GM12878 (cell line): ENCODE measurements around the gene BARHL1. TPM values are rescaled to one million over a fixed set of nuclear protein-coding genes. Genes with fewer than 3 reads are reported as not detected.

Source experiments
- ATAC-seq: fragments of 200-7000 bp; cut with Tn5 transposase; 3 replicates; pipeline ENCODE4 v1.9.1; 2020; ENCODE audit warnings: mild to moderate bottlenecking, moderate library complexity
- BruUV-seq: library from RNA; stranded (reverse); fragments of 400-500 nt; replicated peaks from 2 replicates; lab custom pipeline; 2021; lab: Mats Ljungman, UMichigan
- CTCF ChIA-PET: fragments of 300-600 bp; sonication (Branson Sonifier 250); formaldehyde crosslinking; extraction: SDS; loops from one replicate; lab custom pipeline; 2021; ENCODE audit warnings: inconsistent platforms; lab: Yijun Ruan, JAX
- POLR2A ChIA-PET: fragments of 350-600 bp; formaldehyde crosslinking; extraction: SDS; loops from one replicate; lab custom pipeline; 2021; ENCODE audit warnings: inconsistent platforms; lab: Charles Lee
- RAD21 ChIA-PET: fragments of 300-600 bp; sonication (Branson Sonifier 250); formaldehyde crosslinking; loops from one replicate; lab custom pipeline; 2023; ENCODE audit warnings: antibody characterized with exemption; ENCODE audit not compliant: unreplicated experiment; lab: Charles Lee
- SMC1A ChIA-PET: fragments of 300-600 bp; sonication (Branson Sonifier 250); formaldehyde crosslinking; loops from one replicate; lab custom pipeline; 2023; ENCODE audit not compliant: unreplicated experiment, uncharacterized antibody; lab: Charles Lee
- DNase-seq: peaks from one replicate; pipeline ENCODE4 v3.0.0-alpha.2; 2011; ENCODE audit warnings: low read depth, low spot score
- FAIRE-seq: peaks from 3 replicates; lab custom pipeline; 2011; peaks lifted over from hg19 to GRCh38; lab: Jason Lieb, UNC
- H2AFZ ChIP-seq: 2 replicates; pipeline ENCODE4 v1.6.0; 2011; ENCODE audit warnings: low read depth, low read length, control low read depth; ENCODE audit not compliant: control insufficient read depth
- H3K27ac ChIP-seq: 2 replicates; pipeline ENCODE4 v1.5.1; 2011; ENCODE audit warnings: control low read depth; ENCODE audit not compliant: control insufficient read depth, insufficient read depth
- H3K27me3 ChIP-seq, 2 experiments: replicated peaks in 1 of 2; 2 replicates each; pipeline versions ENCODE4 v1.6.0 to v1.6.1; 2011; ENCODE audit warnings: low read length in 1 of 2; ENCODE audit not compliant: control insufficient read depth in 2 of 2, insufficient read depth in 2 of 2
- H3K36me3 ChIP-seq, 2 experiments: 2 replicates each; pipeline ENCODE4 v1.5.1; 2011; ENCODE audit warnings: low read length in 1 of 2; ENCODE audit not compliant: control insufficient read depth in 2 of 2, insufficient read depth in 2 of 2
- H3K4me1 ChIP-seq: 2 replicates; pipeline ENCODE4 v1.6.1; 2011; ENCODE audit warnings: mild to moderate bottlenecking, low read length, moderate library complexity, mixed read lengths; ENCODE audit not compliant: control insufficient read depth, insufficient read depth
- H3K4me2 ChIP-seq: 2 replicates; pipeline ENCODE4 v1.6.0; 2011; ENCODE audit warnings: control low read depth; ENCODE audit not compliant: control insufficient read depth, insufficient read depth
- H3K4me3 ChIP-seq: fragments of 200-600 bp; sonication (generic); 2 replicates; pipeline ENCODE4 v1.5.1; 2016
- H3K79me2 ChIP-seq: 2 replicates; pipeline ENCODE4 v1.6.0; 2011; ENCODE audit warnings: low read length; ENCODE audit not compliant: control insufficient read depth, insufficient read depth
- H3K9ac ChIP-seq: 2 replicates; pipeline ENCODE4 v1.8.0; 2011; ENCODE audit warnings: low read length, control low read depth, mixed read lengths; ENCODE audit not compliant: control insufficient read depth, insufficient read depth
- H3K9me3 ChIP-seq: replicated peaks from 3 replicates; pipeline ENCODE4 v1.5.1; 2011; ENCODE audit warnings: mild to moderate bottlenecking, low read length; ENCODE audit not compliant: control insufficient read depth, insufficient read depth
- H4K20me1 ChIP-seq: 2 replicates; pipeline ENCODE4 v1.6.0; 2011; ENCODE audit not compliant: control insufficient read depth, insufficient read depth
- HCFC1 ChIP-seq: fragments of 150-350 bp; IDR thresholded peaks from 2 replicates; pipeline ENCODE4 v1.6.1; 2014; ENCODE audit warnings: low read length
- JUND ChIP-seq: IDR thresholded peaks from 2 replicates; pipeline ENCODE4 v1.6.1; 2012; ENCODE audit warnings: low read depth, mild to moderate bottlenecking, low read length, improper control_type of control experiment, moderate library complexity
- ZNF24 ChIP-seq: fragments of 450-650 bp; IDR thresholded peaks from 2 replicates; pipeline ENCODE4 v1.6.1; 2017; ENCODE audit warnings: antibody characterized with exemption, mild to moderate bottlenecking
- WGBS: methylation state at CpG from one replicate; pipeline ENCODE4 v1.1.6; 2016; ENCODE audit warnings: low lambda C conversion rate; ENCODE audit not compliant: insufficient replicate concordance, insufficient coverage; ENCODE audit errors: missing lambda C conversion rate; 5-methylcytosine and 5-hydroxymethylcytosine counted together
- in situ Hi-C: fragments of 300-500 bp; cut with MboI; formaldehyde crosslinking; loops from 9 replicates; pipeline ENCODE4 v1.14.3; 2018; ENCODE audit warnings: mixed read lengths
- intact Hi-C: fragments of 100-400 bp; cut with micrococcal nuclease; formaldehyde crosslinking; loops from one replicate; pipeline ENCODE4 v1.14.2; 2022; ENCODE audit not compliant: unreplicated experiment
- polyA plus RNA-seq, 11 experiments: library from polyadenylated mRNA; depleted of rRNA in 4 of 11; unstranded in 6 of 11; stranded (reverse) in 5 of 11; fragments of >200 nt; fragmentation: Nextera tagmentation in 4 of 11; fragmentation: Illumina TruSeq in 1 of 11; extraction: Ambion mirVana in 4 of 11; extraction: Trizol in 1 of 11; gene quantifications; 1 replicate in 1 of 11; 2 replicates in 10 of 11; pipeline versions ENCODE4 v1.2.1 to v1.2.3, GENCODE V29; 2011 to 2016; ENCODE audit warnings: inconsistent platforms in 2 of 11, missing spikeins in 2 of 11, low read depth in 1 of 11
- total RNA-seq, 4 experiments: library from RNA; depleted of rRNA in 3 of 4; stranded (reverse); fragments of >200 nt in 3 of 4; fragmentation: Illumina TruSeq in 1 of 4; extraction: Trizol in 1 of 4; gene quantifications; 2 replicates each; pipeline versions ENCODE4 v1.2.1 to v1.2.3, GENCODE V29; 2013 to 2021
- TF ChIP-seq, protein P1 (sequence below): IDR thresholded peaks from 2 replicates; pipeline ENCODE4 v1.6.1; 2011; ENCODE audit warnings: mild to moderate bottlenecking, low read depth, low read length, moderate library complexity; ENCODE audit not compliant: insufficient replicate concordance

Gene BARHL1
- total and polyA plus RNA-seq, 10 of the 15 experiments (the other 5 are each of a cell fraction or from before 2014, with no cell fraction given), result not detected

DNA sequence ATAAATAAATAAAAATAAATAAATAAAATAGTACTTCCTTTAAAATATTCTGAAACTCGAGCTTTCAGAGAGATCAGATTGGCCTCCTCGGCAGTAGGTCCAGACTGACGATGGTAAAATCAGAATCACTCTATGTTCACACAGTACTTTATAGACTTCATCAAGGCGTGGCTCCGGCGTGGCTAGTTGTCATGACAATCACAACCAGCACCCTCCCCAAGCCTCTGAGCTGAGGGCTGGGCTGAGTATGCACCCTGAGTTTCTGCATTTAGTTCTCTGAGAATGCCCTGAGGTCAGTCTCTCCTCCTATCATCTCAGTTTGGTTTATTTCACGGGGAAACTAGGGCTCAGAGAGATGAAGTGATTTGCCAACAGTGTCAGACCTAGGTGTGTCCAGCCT is 43.3 kb upstream of the BARHL1 start:
- peaks cover 2% of the 10 kb centered on the region; the same call in 1 of the 3 replicates for H3K9me3 ChIP-seq
- ChIA-PET SMC1A (no interaction called here), RAD21 (no interaction called here), POLR2A (no interaction called here), CTCF (no interaction called here)
- no peak overlapping the region for H3K4me3 ChIP-seq
- H3K27ac ChIP-seq, result no peak overlapping the region
- no peak overlapping the region for H2AFZ ChIP-seq
- no peak overlapping the region for H3K9ac ChIP-seq
- no peaks in the 10 kb centered on the region for H3K36me3 ChIP-seq
- FAIRE-seq (no peak), DNase-seq (no peak), ATAC-seq (no peak)
- intact Hi-C loops, result no loop called here
- H4K20me1 ChIP-seq, result no peaks in the 10 kb centered on the region
- 28% methylated on average over 7 of the region's 7 CpGs for WGBS
- TF ChIP-seq JUND, result no peak
- TF ChIP-seq HCFC1, result no peak
- TF ChIP-seq, protein P1, sequence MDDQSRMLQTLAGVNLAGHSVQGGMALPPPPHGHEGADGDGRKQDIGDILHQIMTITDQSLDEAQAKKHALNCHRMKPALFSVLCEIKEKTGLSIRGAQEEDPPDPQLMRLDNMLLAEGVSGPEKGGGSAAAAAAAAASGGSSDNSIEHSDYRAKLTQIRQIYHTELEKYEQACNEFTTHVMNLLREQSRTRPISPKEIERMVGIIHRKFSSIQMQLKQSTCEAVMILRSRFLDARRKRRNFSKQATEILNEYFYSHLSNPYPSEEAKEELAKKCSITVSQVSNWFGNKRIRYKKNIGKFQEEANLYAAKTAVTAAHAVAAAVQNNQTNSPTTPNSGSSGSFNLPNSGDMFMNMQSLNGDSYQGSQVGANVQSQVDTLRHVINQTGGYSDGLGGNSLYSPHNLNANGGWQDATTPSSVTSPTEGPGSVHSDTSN, result no peak
- H3K4me1 ChIP-seq, result no peaks in the 10 kb centered on the region
- BruUV-seq, result no TSS peak
- H3K27me3 ChIP-seq, result peaks cover 0 to 3% of the 10 kb centered on the region in 2 experiments; a peak in 2 of 4 replicates
- in situ Hi-C loops, result no loop called here
- H3K79me2 ChIP-seq, result no peaks in the 10 kb centered on the region
- H3K4me2 ChIP-seq, result no peak overlapping the region

DNA sequence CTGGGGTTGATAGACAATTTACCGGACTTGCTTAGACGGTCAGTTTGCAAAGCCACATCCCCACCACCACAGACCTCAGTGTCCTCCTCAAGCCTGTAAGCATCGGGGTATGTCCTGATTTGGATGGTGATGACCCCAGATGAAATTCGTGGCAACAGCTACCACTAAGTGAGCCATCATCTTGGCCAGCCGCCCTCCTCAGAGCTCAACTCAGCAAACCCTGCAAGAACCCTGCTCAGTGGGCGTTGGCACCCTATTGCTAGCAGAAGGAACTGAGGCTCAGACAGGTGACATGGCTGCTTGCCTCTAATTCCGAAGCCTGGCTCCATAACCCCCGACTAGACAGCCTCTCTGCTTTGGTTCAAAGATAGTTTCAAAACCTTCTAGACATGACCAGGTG is 41.4 kb upstream of the BARHL1 start:
- no peak for FAIRE-seq
- ChIA-PET POLR2A (interaction anchor here (0.6 kb wide), 1 partner anchor 216 kb away, joined by 4 read pairs; no protein-coding TSS in a partner anchor), SMC1A (no interaction called here), CTCF (no interaction called here)
- H3K27me3 ChIP-seq, result peaks cover 0 to 3% of the 10 kb centered on the region in 2 experiments
- in situ Hi-C loops, result no loop called here
- H3K4me3 ChIP-seq, result no peak overlapping the region
- no peak for ATAC-seq
- no peak overlapping the region for H2AFZ ChIP-seq
- no peaks in the 10 kb centered on the region for H3K36me3 ChIP-seq
- H3K4me2 ChIP-seq, result no peak overlapping the region
- no peaks in the 10 kb centered on the region for H3K79me2 ChIP-seq
- no TSS peak for BruUV-seq
- TF ChIP-seq JUND, result no peak
- TF ChIP-seq ZNF24, result no peak
- TF ChIP-seq, all 136 proteins: peak for 0
- Histone ChIP-seq H3K9ac (no peak overlapping the region), H3K9me3 (no peaks in the 10 kb centered on the region), H3K4me1 (no peaks in the 10 kb centered on the region), H3K27ac (no peak overlapping the region), H4K20me1 (no peaks in the 10 kb centered on the region)
- 25% methylated on average over 7 of the region's 8 CpGs for WGBS
- RAD21 ChIA-PET, result no interaction called here
- intact Hi-C loops, result no loop called here
- no peak for DNase-seq
